ENCODE measurements around the gene LGALS7B.
"Not testable (repeated sequence)": the region's sequence is repeated elsewhere in the genome, so short reads cannot be mapped to it uniquely, and the experiment has no call there.

The LGALS7B gene

DNA sequence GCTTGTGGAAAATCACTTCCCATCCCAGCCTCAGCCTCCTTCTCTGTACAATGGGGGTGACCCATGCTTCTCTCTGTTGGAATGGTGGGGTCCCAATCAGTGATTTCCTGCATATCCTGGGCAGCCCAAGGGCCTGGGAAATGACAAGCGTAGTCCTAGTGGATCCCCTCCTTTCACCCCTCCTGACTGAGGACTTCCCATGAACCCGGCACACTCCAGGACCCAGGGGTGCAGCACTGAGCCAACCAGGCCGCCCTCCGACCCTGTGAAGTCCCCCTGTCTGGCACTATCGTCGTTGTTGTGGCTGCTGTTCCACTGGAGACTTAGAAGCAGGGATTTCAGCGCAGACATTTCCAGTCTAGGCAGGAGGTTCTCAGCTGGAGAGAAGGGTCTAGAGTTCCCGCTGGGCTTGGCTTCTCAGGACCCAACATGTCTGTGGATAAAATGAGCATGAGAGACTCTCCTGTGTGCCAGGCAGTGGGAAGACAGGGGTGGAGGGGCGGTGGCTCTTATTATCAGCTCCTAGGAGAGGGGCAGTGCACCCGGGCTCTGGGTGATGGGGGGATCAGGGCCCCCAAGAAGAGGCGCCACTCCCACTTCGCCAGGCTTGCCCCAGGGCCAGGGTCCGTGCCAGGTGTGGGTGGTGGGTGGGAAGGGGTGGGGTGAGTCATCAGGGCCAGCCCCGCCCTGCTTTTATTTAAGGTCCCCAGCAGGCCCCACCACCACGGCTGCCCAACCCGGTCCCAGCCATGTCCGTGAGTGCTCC lies at the start of gene LGALS7B:
Gene LGALS7B (plus strand): TSS at position 723 of the 766 bp plus-strand sequence. CDS start 27 bp downstream, at position 750.
- no peak for DNase-seq

DNA sequence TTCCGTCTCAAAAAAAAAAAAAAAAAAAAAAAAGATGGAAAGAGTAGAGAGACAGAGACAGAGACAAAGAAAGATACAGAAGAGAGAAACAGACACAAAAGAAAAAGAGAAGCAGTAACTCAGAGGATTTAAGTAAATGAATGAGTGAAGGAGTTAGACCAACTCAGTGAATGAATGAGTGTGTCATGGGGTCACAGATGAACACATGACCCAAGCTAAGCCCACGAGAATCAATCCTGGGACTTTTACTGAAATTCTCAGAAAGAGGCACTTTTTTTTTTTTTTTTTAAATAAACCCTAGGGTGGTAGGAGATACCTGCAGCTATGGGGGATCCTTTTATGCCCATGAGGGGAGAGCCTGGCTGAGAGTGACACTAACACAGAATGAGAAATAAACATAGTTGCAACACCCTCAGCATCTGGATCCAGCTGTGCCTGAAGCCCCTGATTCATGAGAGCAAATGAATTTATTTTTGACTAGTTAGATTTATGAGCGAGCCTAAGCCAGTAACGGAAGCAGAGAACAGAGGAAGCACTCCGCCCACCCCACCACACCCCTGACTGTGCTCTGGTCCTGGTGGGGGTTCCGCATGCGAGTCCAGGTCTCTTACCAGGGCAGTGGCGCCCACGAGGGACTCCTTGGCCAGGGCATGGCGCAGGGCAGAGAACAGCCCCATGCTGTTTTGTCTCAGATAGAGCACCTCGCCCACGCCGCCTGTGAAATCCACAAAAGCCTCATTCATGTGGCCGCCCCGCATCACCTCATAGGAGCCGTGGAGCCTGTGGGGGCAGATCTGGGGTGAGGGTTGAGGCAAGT lies 49.4 kb upstream of the LGALS7B start:
- peak; percentile 1 for DNase-seq

DNA sequence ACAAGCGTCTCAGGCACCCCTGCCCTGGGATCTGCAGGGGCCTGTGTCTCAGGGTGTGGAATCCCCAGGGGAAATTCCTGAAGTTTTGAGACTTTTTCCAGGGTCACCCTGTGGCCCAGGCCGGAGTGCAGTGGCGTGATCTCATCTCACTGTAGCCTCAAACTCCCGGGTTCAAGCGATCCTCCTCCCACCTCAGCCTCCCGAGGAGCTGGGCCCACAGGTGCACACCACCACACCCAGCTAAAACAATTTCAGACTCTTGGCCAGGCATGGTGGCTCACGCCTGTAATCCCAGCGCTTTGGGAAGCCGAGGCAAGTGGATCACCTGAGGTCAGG lies 48.8 kb upstream of the LGALS7B start:
- DNase-seq = peak; percentile 0

DNA sequence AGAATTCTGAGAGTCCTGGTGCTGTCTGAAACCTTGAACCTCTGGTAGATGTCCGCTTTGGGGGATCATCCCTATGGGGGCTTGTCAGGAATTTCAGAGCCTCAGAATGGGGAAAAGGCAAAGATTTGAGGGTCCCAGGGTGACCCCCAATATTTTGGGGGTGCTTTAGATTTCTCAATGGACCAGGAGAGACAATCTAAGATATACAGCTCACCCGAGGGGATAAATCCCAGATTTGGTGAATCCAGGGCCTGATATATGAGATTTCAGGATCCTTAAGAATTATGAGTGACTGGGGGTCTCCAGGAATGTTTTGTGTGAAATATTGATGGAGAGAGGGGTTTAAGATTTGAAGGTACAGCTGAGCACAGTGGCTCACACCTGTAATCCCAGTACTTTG lies 48.1 kb upstream of the LGALS7B start:
- DNase-seq = no peak

DNA sequence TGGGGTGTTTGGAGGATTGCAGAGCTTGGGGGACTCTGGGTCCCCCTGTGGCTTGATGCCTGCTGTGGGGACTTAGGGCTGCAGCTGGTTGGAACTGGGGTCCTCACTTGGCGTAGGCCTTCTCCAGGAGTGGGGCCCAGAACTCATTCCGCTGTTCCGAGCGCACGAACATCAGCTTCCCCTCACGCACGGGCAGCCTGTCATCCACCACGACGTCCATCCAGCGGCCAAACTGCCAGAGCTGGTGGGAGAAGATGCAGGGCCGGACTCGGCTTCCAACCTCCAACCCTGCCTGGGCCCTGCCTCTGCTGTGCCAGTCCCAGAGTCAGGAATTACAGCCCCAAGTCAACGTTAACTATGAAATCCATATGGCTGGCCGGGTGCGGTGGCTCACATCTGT lies 47.3 kb upstream of the LGALS7B start:
- DNase-seq = no peak

DNA sequence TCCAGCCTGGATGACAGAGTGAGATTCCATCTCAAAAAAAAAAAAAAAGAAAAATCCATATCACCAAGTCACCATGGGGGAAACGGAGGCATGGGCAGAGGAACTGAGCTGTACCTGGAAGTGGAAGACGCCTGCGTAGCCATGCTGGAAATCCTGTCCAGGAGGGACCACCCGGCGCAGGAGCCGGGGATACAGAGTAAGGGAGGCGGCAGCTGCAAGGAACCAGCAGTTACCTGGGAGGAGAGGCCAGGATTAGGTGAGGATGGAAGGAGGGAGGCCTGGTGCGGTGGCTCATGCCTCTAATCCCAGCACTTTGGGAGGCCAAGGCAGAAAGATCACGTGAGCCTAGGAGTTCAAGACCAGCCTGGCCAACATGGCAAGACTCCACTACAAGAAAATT lies 46.7 kb upstream of the LGALS7B start:
- no peak for DNase-seq

DNA sequence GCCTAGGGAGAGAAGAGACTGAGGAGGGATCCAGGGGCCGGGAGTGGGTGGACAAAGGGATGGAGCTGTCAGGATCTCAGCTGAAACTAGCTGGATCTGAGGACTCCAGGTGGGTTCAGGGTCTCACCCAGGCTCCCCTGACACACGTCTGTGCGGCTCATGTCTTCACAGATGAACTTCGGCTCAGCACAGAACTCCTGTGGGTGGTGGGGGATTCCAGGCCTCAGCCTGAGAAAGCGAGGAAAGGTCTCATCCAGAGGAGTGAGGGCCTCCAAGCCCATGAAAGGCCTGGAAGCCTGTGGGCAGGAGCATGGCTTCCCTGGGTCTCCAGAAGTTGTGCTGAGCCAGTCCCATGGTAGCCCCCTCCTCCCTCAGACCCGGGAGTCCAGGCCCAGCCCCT lies 46.1 kb upstream of the LGALS7B start:
- DNase-seq = no peak

DNA sequence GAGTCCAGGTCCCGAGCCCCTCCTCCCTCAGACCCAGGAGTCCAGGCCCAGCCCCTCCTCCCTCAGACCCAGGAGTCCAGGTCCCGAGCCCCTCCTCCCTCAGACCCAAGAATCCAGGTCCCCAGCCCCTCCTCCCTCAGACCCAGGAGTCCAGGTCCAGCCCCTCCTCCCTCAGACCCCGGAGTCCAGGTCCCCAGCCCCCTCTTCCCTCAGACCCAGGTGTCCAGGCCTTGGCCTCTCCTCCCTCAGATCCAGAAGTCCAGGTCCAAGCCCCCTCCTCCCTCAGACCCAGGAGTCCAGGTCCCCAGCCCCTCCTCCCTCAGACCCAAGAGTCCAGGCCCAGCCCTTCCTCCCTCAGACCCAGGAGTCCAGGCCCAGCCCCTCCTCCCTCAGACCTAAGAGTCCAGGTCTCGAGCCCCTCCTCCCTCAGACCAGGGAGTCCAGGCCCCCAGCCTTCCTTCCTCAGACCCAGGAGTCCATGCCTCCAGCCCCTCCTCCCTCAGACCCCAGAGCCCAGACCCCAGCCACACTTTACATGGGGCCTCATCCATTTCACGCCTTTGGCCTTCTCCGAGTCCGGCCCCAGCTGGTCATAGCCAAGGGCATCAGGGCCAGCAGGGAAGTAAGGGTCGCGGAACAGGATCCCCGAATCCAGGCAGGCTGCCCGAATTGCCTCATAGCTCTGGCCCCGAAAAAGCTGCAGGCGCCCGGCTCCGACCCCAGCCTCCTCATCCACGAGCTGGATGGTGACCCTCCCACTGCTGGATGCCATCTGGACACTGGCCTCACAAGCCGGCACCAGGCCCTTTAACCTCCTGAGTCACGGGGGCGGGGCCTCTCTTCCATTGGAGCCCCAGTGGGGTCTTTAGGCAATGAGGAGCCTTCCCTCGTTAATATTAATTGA lies 45.4 kb upstream of the LGALS7B start:
- DNase-seq = no peak

DNA sequence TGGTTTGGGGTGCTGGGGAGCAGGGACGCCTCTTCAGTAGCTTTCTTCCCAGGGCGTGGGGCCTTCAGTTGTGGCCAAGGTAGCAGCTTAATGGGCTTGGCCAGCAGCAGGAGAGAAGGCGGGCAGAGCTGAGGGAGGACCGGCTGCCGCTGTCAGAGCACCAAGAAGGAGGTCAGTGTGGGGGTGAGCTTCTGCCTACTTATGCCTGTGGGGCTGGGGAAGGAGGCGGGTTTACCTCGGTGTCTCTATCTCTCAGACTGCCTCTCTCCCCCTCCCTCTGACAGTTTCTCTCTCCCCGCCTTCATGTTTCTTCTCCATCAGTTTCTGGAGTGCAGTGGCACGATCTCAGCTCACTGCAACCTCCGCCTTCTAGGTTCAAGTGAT lies 44.7 kb upstream of the LGALS7B start, which contains the start of gene CAPN12:
Gene CAPN12 (minus strand): TSS at position 177 of the 384 bp plus-strand sequence. CDS start 309 bp downstream, outside the sequence.
- DNase-seq = no peak

DNA sequence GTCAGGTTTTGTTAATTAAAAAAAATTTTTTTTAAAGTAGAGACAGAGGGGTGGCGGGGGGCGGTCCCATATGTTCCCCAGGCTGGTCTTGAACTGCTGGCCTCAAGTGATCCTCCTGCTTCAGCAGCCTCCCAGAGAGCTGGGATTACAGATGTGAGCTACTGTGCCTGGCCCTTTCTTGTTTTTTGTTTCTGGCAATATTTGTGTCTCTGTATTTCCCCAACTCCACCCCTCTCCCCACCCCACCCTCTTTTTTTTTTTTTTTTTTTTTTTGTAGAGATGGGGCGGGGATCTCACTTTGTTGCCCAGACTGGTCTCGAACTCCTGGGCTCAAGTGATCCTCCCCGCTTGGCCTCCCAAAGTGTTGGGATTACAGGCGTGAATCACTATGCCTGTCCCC lies 44.1 kb upstream of the LGALS7B start:
- no peak for DNase-seq

DNA sequence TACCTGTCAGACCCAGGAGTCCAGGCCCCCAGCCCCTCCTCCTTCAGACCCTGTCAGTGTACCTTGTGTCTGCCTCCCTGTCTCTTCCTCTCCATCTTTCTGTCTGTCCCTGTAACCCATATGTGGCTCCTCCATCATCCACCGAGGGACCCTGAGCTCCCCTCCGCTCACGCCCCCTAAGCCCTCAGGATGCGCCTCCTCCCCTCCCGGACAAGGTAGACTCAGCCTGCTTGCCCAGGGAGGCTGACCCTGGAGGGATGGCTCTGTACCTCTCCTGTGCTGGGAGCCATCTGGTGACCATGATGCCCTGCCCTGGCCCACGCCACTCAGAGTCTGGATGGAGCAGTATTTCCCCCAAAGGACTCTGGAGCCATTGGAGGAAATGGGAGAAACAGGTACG lies 43.7 kb upstream of the LGALS7B start:
- no peak for DNase-seq

DNA sequence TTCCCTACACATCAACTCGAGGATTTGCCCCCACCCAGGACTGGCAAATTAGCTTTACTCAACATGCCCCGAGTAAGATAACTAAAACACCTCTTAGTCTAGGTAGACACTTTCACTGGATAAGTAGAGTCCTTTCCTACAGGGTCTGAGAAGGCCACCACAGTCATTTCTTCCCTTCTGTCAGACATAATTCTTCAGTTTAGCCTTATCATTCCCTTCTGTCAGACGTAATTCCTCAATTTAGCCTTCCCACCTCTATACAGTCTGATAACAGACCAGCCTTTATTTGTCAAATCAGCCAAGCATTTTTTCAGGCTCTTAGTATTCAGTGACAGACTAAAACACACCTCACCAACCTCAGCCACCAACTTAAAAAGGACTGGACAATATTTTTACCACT lies 35.2 kb upstream of the LGALS7B start:
- DNase-seq = not testable (repeated sequence)

DNA sequence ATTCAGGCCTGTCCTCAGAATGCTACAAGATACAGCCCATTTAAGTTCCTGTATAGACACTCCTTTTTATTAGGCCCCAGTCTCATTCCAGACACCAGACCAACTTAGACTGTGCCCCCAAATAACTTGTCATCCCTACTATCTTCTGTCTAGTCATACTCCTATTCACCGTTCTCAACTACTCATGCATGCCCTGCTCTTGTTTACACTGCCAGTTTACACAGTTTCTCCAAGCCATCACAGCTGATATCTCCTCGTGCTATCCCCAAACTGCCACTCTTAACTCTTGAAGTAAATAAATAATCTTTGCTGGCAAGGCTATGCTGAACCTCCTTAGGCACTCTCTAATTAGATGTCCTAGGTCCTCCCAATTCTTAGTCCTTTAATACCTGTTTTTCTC lies 34.8 kb upstream of the LGALS7B start:
- not testable (repeated sequence) for DNase-seq

DNA sequence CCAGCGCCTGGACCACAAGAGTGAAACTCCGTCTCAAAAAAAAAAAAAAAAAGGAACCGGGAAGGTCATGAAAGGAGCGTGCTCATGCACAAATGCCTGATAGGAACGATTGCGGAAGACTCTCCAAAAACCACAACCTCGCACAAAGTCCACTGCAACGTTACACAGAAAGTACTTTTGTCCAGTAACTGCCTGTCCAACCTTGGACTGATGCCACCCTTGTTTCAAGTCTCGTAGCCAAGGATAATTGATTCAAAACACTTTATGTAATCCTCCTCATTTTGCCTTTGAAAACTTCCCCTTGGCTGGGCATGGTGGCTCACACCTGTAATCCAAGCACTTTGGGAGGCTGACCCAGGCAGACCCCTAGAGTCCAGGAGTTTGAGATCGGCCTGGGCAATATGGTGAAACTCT lies 29.4 kb upstream of the LGALS7B start:
- no peak for DNase-seq

DNA sequence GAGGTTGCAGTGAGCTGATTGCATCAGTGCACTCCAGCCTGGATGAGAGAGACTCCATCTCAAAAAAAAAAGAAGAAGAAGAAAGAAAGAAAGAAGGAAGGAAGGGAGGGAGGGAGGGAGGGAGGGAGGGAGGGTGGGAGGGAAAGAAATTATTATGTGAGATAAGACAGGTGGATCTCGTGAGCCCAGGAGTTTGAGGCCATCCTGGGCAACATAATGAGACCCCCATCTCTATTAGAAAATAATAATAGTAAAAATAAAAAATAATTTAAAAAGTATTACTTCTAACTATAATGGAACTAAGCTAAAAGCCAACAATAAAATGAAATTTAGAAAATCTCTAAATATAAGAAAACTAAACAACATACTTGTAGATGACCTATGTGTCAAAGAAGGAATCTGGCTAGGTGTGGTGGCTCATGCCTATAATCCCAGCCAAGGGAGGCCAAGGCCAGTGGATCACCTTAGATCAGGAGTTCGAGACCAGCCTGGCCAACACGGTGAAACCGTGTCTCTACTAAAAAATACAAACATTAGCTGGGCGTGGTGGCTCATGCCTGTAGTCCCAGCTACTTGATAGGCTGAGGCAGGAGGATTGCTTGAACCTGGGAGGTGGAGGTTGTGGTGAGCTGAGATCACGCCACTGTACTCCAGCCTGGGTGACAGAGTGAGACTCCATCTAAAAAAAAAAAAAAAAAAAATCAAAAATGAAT lies 28.0 kb upstream of the LGALS7B start:
- DNase-seq = not testable (repeated sequence)

DNA sequence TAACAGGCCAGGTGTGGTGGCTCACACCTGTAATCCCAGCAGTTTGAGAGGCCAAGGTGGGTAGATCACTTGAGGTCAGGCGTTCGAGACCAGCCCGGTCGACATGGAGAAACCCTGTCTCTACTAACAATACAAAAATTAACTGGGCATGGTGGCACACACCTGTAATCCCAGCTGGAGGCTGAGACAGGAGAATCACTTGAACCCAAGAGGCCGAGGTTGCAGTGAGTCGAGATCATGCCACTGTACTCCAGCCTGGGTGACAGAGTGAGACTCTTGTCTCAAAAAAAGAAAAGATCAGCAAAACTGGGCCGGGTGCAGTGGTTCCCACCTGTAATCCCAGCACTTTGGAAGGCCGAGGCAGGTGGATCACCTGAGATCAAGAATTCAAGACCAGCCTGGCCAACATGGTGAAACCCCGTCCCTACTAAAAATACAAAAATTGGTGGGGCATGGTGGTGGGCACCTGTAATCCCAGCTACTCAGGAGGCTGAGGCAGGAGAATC lies 27.1 kb upstream of the LGALS7B start:
- DNase-seq = not testable (repeated sequence)

DNA sequence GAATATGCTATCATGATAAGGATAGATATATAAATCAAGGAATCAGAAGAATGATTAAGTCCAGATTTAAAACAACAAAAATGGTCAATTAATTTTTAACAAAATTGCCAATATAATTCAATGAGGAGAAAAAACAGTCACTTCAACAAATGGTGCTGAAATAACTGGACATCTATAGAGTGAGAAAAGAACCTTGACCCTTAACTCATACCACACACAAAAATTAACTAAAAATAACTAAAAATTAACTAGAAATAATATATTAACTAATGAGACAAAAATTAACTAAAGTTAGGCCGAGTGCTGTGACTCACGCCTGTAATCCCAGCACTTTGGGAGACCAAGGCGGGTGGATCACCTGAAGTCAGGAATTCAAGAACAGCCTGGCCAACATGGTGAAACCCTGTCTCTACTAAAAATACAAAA lies 25.2 kb upstream of the LGALS7B start:
- DNase-seq = no peak

DNA sequence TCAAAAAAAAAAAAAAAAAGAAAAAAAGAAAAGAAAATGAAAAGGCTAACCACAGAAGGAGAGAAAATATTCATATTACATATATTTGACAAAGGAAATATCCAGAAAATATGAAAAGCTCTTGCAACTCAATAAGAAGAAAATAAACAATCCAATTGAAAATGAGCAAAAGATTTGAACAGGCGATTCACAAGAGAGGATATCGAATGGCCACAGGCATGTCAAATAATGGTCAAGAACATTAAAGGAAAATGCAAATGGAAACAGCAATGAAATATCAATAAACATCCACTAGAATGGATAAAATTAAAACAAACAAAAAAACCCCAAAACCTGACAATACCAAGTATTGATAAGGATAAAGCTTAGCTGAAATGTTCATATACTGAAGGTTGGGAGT lies 23.8 kb upstream of the LGALS7B start:
- DNase-seq = no peak

DNA sequence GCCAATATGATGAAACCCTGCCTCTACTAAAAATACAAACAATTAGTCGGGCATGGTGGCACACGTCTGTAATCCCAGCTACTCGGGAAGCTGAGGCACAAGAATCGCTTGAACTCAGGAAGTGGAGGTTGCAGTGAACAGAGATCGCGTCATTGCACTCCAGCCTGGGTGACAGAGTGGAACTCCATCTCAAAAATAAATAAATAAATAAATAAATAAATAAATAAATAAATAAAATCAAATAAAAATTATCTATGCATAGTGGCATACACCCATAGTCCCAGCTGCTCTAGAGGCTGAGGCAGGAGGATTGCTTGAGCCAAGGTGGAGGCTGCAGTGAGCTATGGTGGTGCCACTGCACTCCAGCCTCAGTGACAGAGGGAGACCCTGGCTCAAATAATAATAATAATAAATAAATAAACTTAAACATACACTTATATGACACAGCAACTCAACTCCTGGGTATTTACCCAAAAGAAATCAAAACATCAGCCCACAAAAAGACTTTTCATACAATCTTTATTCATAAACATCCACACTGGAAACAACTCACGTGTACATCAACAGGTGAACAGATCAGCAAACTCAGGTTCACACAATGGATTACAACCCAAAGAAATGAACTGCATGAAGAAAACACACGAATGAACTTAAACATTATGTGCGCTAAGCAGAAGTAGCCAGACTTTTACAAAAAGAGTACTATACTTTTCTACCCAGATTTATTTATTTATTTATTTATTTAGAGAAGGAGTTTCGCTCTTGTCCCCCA lies 22.5 kb upstream of the LGALS7B start:
- no peak for DNase-seq

DNA sequence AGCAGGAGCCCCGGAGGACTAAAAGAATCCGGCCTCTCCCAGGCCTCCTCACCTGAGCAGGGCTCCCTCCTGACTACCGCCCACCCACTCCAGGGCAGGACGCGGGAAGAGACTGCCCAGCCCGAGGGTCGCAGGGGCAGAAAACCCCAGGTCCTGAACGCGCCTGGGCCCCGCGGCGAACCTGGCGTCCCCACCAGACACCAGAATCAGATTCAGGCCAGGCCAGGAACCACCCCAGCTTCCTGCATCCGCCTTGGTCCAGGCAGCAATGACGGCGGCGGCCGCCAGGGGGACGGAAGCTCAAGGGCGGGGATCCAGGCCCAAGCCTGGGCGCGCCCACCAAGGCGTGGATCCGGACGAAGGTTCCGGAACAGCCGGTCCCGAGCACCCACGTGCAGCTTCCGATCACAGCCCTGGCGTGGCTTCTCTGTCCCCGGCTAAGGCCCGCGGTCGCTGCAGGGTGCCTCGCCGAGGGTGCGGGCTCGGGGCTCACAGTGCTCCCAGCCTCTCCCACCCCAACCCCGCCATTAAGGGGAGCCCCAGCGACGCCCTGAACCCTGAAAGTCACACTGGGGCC lies 19.3 kb upstream of the LGALS7B start:
- DNase-seq = peak; percentile 68

Data from EL (cell line).